Activated CD4-positive, alpha-beta T cell treated with anti-CD3 and anti-CD28 coated beads for 4 hours (primary cell): ENCODE results near the gene LCE2D.

Experiments used
- DNase-seq, 2 donors: peaks; one replicate each; pipeline ENCODE4 v3.0.0-alpha.2; 2020

LCE2D gene

DNA sequence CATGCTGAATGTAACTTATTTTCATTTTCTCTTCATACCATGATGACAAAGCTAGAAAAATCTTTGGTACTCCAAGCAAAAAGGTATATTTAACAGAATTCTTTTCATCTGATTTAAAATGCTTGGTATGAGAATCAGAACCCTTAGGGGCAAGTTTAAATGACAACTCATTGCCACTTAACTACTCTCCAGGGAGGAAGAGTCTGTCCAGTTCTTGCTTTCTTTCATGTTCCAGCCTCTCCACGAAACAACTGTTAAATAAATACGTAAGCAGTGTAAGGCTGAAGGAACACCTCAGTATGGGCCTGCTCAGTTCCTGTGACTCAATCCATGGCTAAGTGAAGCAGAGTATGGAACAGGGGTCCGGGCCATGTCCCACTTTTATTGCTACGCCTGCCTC is 36.6 kb downstream of the LCE2D start:
- DNase-seq: no peak

DNA sequence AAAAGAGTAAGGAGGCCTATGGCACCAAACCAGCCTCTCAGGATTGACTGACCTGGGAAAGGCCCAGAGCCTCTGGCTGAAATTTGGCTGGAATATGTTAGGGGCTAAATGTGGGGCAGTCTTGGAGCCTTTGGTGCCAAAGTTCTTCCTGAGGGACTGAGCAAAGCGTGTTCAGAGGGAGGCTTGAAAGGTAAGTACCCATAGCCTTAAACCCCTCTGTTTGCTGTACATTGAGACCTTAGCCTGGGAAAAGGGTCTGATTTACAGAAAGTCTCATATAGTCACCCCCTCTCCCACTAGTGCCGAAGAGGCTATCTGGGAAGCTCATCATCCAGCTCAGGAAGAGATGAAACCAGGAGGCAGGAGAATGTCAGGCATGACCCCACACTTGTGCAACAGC is 44.7 kb downstream of the LCE2D start, which contains the start of gene LCE4A:
TSS of gene LCE4A (plus strand) at position 301 of the 400 bp plus-strand sequence. CDS start 916 bp downstream, outside the sequence.
- DNase-seq: no peak
